Calu3 (cell line): ENCODE results near the gene TFF1. TPM values are rescaled to one million over a fixed set of nuclear protein-coding genes. Genes with fewer than 3 reads are reported as not detected.

Experiments used
- BruUV-seq: library from RNA; stranded (reverse); fragments of 400-500 nt; replicated peaks from 2 replicates; lab custom pipeline; 2021; lab: Mats Ljungman, UMichigan
- CTCF ChIA-PET: fragments of 300-600 bp; sonication (Branson Sonifier 250); formaldehyde crosslinking; loops from one replicate; lab custom pipeline; 2022; ENCODE audit warnings: antibody characterized with exemption; lab: Charles Lee
- DNase-seq: peaks from one replicate; pipeline ENCODE4 v3.0.0; 2022
- H3K27ac Mint-ChIP-seq: one replicate; pipeline ENCODE4 v1.8.0; 2022; ENCODE audit warnings: mixed read lengths; ENCODE audit not compliant: unreplicated experiment
- H3K27me3 Mint-ChIP-seq: one replicate; pipeline ENCODE4 v1.8.0; 2022; ENCODE audit warnings: mixed read lengths; ENCODE audit not compliant: unreplicated experiment
- H3K36me3 Mint-ChIP-seq: one replicate; pipeline ENCODE4 v1.8.0; 2022; ENCODE audit warnings: mild to moderate bottlenecking, moderate library complexity, mixed read lengths; ENCODE audit not compliant: insufficient read depth, unreplicated experiment
- H3K4me1 Mint-ChIP-seq: one replicate; pipeline ENCODE4 v1.8.0; 2022; ENCODE audit warnings: mild to moderate bottlenecking, low read depth, mixed read lengths; ENCODE audit not compliant: unreplicated experiment
- H3K4me3 Mint-ChIP-seq: one replicate; pipeline ENCODE4 v1.8.0; 2022; ENCODE audit warnings: mild to moderate bottlenecking, low read depth, moderate library complexity, mixed read lengths; ENCODE audit not compliant: unreplicated experiment
- H3K9me3 Mint-ChIP-seq: one replicate; pipeline ENCODE4 v1.8.0; 2022; ENCODE audit warnings: low read depth, mixed read lengths; ENCODE audit not compliant: unreplicated experiment
- intact Hi-C: fragments of 100-400 bp; cut with micrococcal nuclease; formaldehyde crosslinking; loops from one replicate; pipeline ENCODE4 v1.10.0; 2022; ENCODE audit not compliant: unreplicated experiment
- total RNA-seq: library from RNA; stranded (reverse); gene quantifications from 2 replicates; pipeline ENCODE4 v1.2.3, GENCODE V29; 2022
- TF ChIP-seq, protein P1 (sequence below): fragments of 200-600 bp; IDR thresholded peaks from one replicate; pipeline ENCODE4 v1.8.0; 2022; ENCODE audit warnings: antibody characterized with exemption; ENCODE audit not compliant: unreplicated experiment

Gene TFF1
- total RNA-seq, 1 experiment from 2014 or later = not detected

DNA sequence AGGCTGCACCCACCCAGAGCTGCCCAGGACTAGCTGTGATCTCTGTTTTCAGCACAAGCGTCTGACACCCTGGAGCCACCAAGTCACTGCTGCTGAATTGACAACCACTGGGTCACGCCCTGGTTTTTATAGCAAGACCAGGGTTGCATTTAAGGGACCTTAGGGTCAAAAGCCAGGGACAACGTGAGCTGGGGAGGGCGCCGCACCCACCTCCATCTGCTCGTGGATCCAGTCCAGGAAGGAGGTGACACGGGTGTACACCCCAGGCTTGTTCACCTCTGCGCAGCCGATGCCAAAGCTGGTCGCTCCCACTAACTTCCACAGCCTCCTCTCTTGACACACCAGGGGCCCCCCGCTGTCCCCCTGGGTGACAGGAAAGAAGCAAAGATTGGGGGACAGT is 9.2 kb upstream of the TFF1 start:
- no peaks in the 10 kb centered on the region for H3K27me3 Mint-ChIP-seq
- H3K4me3 Mint-ChIP-seq = no peak overlapping the region
- TF ChIP-seq, protein P1, sequence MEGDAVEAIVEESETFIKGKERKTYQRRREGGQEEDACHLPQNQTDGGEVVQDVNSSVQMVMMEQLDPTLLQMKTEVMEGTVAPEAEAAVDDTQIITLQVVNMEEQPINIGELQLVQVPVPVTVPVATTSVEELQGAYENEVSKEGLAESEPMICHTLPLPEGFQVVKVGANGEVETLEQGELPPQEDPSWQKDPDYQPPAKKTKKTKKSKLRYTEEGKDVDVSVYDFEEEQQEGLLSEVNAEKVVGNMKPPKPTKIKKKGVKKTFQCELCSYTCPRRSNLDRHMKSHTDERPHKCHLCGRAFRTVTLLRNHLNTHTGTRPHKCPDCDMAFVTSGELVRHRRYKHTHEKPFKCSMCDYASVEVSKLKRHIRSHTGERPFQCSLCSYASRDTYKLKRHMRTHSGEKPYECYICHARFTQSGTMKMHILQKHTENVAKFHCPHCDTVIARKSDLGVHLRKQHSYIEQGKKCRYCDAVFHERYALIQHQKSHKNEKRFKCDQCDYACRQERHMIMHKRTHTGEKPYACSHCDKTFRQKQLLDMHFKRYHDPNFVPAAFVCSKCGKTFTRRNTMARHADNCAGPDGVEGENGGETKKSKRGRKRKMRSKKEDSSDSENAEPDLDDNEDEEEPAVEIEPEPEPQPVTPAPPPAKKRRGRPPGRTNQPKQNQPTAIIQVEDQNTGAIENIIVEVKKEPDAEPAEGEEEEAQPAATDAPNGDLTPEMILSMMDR = no peak
- no peak overlapping the region for H3K27ac Mint-ChIP-seq
- DNase-seq = no peak
- H3K36me3 Mint-ChIP-seq = no peaks in the 10 kb centered on the region
- BruUV-seq = no TSS peak
- H3K4me1 Mint-ChIP-seq = peaks cover 7% of the 10 kb centered on the region
- intact Hi-C loops = no loop called here
- CTCF ChIA-PET = no interaction called here
- no peaks in the 10 kb centered on the region for H3K9me3 Mint-ChIP-seq

DNA sequence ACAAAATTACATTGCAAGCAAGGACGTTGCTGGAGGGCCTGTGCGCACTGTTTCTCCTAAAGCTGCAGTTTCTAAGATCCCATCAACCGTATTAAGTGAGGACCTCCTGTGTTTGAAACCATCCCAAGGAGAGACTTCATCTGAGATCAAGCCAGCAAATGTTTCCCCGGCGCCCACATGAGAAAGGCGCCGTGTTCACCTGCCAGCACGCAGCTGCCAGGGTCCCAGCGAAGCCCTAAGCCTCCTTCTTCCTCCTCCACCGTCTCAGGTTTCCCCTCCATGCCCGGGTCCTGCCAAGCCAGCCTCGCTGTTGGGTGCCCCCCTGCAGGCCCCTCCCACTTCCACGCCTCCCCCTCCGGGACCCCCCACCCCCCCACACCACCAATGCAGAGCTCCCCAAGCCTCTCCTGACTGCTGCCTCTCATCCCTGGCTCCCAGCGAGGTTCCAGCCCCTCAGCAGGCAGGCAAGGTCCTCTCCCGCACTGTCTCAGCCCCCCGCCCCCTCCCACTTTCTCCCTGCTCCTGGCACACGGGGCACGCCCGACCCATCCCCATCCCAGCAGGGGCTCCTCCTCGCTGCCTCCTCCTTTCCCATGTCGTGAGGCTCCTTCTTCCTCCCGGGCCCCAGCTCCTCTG is 8.6 kb upstream of the TFF1 start:
- Mint-ChIP-seq H3K27ac (no peak overlapping the region), H3K9me3 (no peaks in the 10 kb centered on the region), H3K4me3 (no peak overlapping the region), H3K36me3 (no peaks in the 10 kb centered on the region), H3K27me3 (no peaks in the 10 kb centered on the region), H3K4me1 (peaks cover 7% of the 10 kb centered on the region)
- TF ChIP-seq, protein P1 = no peak
- intact Hi-C loops = no loop called here
- CTCF ChIA-PET = no interaction called here
- BruUV-seq = no TSS peak
- no peak for DNase-seq

DNA sequence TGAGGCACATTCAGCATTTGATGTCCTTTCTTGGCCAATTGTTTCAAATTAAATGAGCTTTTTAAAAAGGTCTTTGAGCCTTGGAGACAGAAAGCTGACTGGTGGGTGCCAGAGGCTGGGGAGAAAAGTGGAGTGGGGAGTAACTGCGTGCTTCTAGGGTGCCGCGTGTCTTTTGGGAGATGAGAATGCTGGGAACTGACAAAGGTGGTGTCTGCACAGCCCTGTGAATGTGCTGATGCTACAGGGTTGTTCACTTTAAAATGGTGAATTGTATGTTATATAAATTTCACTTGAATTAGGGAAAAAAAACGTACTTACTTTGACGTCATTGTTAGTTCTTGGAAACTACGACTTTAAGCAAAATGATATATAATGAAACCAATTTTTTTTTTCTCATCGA is 8.1 kb upstream of the TFF1 start:
- no peaks in the 10 kb centered on the region for H3K36me3 Mint-ChIP-seq
- DNase-seq = no peak
- H3K4me1 Mint-ChIP-seq = peaks cover 7% of the 10 kb centered on the region
- intact Hi-C loops = no loop called here
- H3K9me3 Mint-ChIP-seq = no peaks in the 10 kb centered on the region
- CTCF ChIA-PET = no interaction called here
- BruUV-seq = no TSS peak
- TF ChIP-seq, protein P1 = no peak
- H3K27me3 Mint-ChIP-seq = no peaks in the 10 kb centered on the region
- H3K27ac Mint-ChIP-seq = no peak overlapping the region
- no peak overlapping the region for H3K4me3 Mint-ChIP-seq

DNA sequence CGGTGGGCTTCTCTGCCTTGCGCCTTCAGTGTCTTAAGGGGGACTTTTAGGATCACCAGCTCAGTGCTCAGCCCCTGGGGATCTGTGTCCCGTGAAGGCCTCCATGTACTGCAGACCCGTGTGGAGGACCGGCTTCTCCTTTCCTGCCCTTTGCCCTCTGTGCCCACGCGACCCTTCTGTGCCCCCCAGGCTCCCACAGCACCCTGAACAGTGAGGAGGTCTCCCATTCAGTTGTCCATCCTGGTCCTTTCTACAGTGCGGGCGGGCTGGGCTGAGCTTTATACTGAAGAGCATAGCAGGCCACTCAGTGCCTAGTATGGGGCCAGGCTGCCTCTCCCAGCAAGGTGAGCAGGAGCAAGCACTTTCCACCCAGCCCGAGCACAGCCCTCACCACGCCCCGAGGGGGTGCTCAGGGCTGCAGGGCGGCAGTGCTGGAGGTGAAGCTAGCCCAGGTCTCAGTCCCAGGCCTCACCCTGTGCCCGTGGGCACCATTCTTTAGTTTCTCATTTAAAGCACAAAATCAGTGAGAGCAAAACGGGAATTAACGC is 7.6 kb upstream of the TFF1 start:
- H3K4me3 Mint-ChIP-seq = no peak overlapping the region
- H3K9me3 Mint-ChIP-seq = no peaks in the 10 kb centered on the region
- intact Hi-C loops = no loop called here
- no peak for DNase-seq
- TF ChIP-seq, protein P1 = no peak
- no peaks in the 10 kb centered on the region for H3K36me3 Mint-ChIP-seq
- BruUV-seq = no TSS peak
- no peaks in the 10 kb centered on the region for H3K27me3 Mint-ChIP-seq
- H3K27ac Mint-ChIP-seq = no peak overlapping the region
- CTCF ChIA-PET = no interaction called here
- H3K4me1 Mint-ChIP-seq = peaks cover 7% of the 10 kb centered on the region
